GM21381 (cell line): ENCODE results near the gene TULP4.

ENCODE experiments used
- ATAC-seq: cut with Tn5 transposase; IDR thresholded peaks from one replicate; pipeline ENCODE4 v1.9.1; 2021; ENCODE audit warnings: mild to moderate bottlenecking, moderate library complexity; ENCODE audit not compliant: unreplicated experiment

TULP4 gene

GRCh38 chr6:158414851-158415262, 102.6 kb downstream of the TULP4 start:
- ATAC-seq, result no peak

GRCh38 chr6:158415666-158416065, 103.4 kb downstream of the TULP4 start:
- ATAC-seq, result no peak

- no peak for ATAC-seq
Measured at GRCh38 chr6:158416883-158417759, 104.9 kb downstream of the TULP4 start.

- ATAC-seq, result no peak
Measured at GRCh38 chr6:158417760-158418098, 105.5 kb downstream of the TULP4 start.

- ATAC-seq, result no peak
Measured at GRCh38 chr6:158418501-158418900, 106.2 kb downstream of the TULP4 start.

- no peak for ATAC-seq
Measured at GRCh38 chr6:158419339-158419909, 107.2 kb downstream of the TULP4 start.

- ATAC-seq, result no peak
Measured at GRCh38 chr6:158421381-158421780, 109.1 kb downstream of the TULP4 start.

- ATAC-seq, result no peak
Measured at GRCh38 chr6:158422629-158423238, 110.5 kb downstream of the TULP4 start.

- no peak for ATAC-seq
Measured at GRCh38 chr6:158431036-158431435, 118.8 kb downstream of the TULP4 start.

- ATAC-seq, result no peak
Measured at GRCh38 chr6:158431560-158431959, 119.3 kb downstream of the TULP4 start.

GRCh38 chr6:158437571-158437970, 125.3 kb downstream of the TULP4 start:
- ATAC-seq, result no peak

GRCh38 chr6:158438226-158438625, 126.0 kb downstream of the TULP4 start:
- no peak for ATAC-seq

- peak; percentile 95 for ATAC-seq
Measured at GRCh38 chr6:158439255-158439654, 127.0 kb downstream of the TULP4 start.

- ATAC-seq, result no peak
Measured at GRCh38 chr6:158441716-158442215, 129.5 kb downstream of the TULP4 start.

GRCh38 chr6:158442306-158442705, 130.0 kb downstream of the TULP4 start:
- no peak for ATAC-seq

GRCh38 chr6:158445426-158446085, 133.3 kb downstream of the TULP4 start:
- no peak for ATAC-seq

GRCh38 chr6:158448856-158449255, 136.6 kb downstream of the TULP4 start:
- no peak for ATAC-seq

- ATAC-seq, result no peak
Measured at GRCh38 chr6:158452191-158452590, 139.9 kb downstream of the TULP4 start.

- ATAC-seq, result no peak
Measured at GRCh38 chr6:158457131-158457530, 144.9 kb downstream of the TULP4 start.

- no peak for ATAC-seq
Measured at GRCh38 chr6:158457616-158458278, 145.5 kb downstream of the TULP4 start.

GRCh38 chr6:158459726-158460125, 147.5 kb downstream of the TULP4 start:
- ATAC-seq, result no peak
